ENCODE measurements around the gene PSPC1. TPM values are rescaled to one million over a fixed set of nuclear protein-coding genes. Genes with fewer than 3 reads are reported as not detected.

PSPC1 gene
- polyA plus RNA-seq, 1 donor from 2014 or later = 166 TPM

GRCh38 chr13:19810151-19810550, 27.4 kb upstream of the PSPC1 start:
- Histone ChIP-seq H3K9me2 (ENCODE audit: insufficient read depth, low read length) (no peaks in the 10 kb centered on the region), H3K27me3 (ENCODE audit: insufficient read depth, low read depth, low read length) (no peaks in the 10 kb centered on the region), H3F3A (ENCODE audit: insufficient read depth, low read length, poor library complexity, severe bottlenecking) (no peaks in the 10 kb centered on the region), H3K4me3 (ENCODE audit: low read length) (no peak overlapping the region), H3K9ac (ENCODE audit: low read length) (no peak overlapping the region), H3K79me2 (replicated peaks; ENCODE audit: insufficient read depth, low read length) (no peaks in the 10 kb centered on the region), H4K20me1 (ENCODE audit: insufficient read depth) (no peaks in the 10 kb centered on the region), H3K4me2 (ENCODE audit: low read length) (no peak overlapping the region), H2AFZ (ENCODE audit: low read depth, low read length) (no peak overlapping the region), H3K27ac (ENCODE audit: low read length) (no peak overlapping the region), H3K36me3 (ENCODE audit: insufficient read depth, low read length) (no peaks in the 10 kb centered on the region), H3K9me3 (ENCODE audit: low read length) (no peaks in the 10 kb centered on the region)
- TF ChIP-seq RAD21 (conservative IDR thresholded peaks at IDR 0.05) (no peak), REST (IDR thresholded peaks at IDR 0.05; ENCODE audit: borderline replicate concordance) (no peak), MXI1 (conservative IDR thresholded peaks at IDR 0.05; ENCODE audit: poor library complexity, severe bottlenecking) (no peak), TAF1 (IDR thresholded peaks at IDR 0.05; ENCODE audit: low read depth) (no peak), SMC3 (conservative IDR thresholded peaks at IDR 0.05; ENCODE audit: poor library complexity) (no peak), CTCF (IDR thresholded peaks at IDR 0.05; ENCODE audit: poor library complexity, severe bottlenecking) (no peak), POLR2AphosphoS5 (IDR thresholded peaks at IDR 0.05) (no peak), EZH2 (IDR thresholded peaks at IDR 0.05; ENCODE audit: borderline replicate concordance, insufficient read depth, low read length, poor library complexity, severe bottlenecking) (no peak), EP300 (conservative IDR thresholded peaks at IDR 0.05; ENCODE audit: poor library complexity, severe bottlenecking) (no peak)

GRCh38 chr13:19805765-19806164, 23.0 kb upstream of the PSPC1 start:
- no peaks in the 10 kb centered on the region for H4K20me1 ChIP-seq (ENCODE audit: insufficient read depth)
- H3K4me3 ChIP-seq (ENCODE audit: low read length) = no peak overlapping the region
- H3K9me2 ChIP-seq (ENCODE audit: insufficient read depth, low read length) = no peaks in the 10 kb centered on the region
- H3K27ac ChIP-seq (ENCODE audit: low read length) = no peak overlapping the region
- no peaks in the 10 kb centered on the region for H3K79me2 ChIP-seq (replicated peaks; ENCODE audit: insufficient read depth, low read length)
- no peak for TF ChIP-seq MXI1 (conservative IDR thresholded peaks at IDR 0.05; ENCODE audit: poor library complexity, severe bottlenecking)
- no peak for TF ChIP-seq EP300 (conservative IDR thresholded peaks at IDR 0.05; ENCODE audit: poor library complexity, severe bottlenecking)
- no peak for TF ChIP-seq REST (IDR thresholded peaks at IDR 0.05; ENCODE audit: borderline replicate concordance)
- H3K4me2 ChIP-seq (ENCODE audit: low read length) = no peak overlapping the region
- no peaks in the 10 kb centered on the region for H3K36me3 ChIP-seq (ENCODE audit: insufficient read depth, low read length)
- H3K9me3 ChIP-seq (ENCODE audit: low read length) = no peaks in the 10 kb centered on the region
- no peaks in the 10 kb centered on the region for H3F3A ChIP-seq (ENCODE audit: insufficient read depth, low read length, poor library complexity, severe bottlenecking)
- no peak overlapping the region for H3K9ac ChIP-seq (ENCODE audit: low read length)
- no peak overlapping the region for H2AFZ ChIP-seq (ENCODE audit: low read depth, low read length)
- no peaks in the 10 kb centered on the region for H3K27me3 ChIP-seq (ENCODE audit: insufficient read depth, low read depth, low read length)
